ENCODE measurements around the gene GFPT2.

Gene GFPT2

DNA sequence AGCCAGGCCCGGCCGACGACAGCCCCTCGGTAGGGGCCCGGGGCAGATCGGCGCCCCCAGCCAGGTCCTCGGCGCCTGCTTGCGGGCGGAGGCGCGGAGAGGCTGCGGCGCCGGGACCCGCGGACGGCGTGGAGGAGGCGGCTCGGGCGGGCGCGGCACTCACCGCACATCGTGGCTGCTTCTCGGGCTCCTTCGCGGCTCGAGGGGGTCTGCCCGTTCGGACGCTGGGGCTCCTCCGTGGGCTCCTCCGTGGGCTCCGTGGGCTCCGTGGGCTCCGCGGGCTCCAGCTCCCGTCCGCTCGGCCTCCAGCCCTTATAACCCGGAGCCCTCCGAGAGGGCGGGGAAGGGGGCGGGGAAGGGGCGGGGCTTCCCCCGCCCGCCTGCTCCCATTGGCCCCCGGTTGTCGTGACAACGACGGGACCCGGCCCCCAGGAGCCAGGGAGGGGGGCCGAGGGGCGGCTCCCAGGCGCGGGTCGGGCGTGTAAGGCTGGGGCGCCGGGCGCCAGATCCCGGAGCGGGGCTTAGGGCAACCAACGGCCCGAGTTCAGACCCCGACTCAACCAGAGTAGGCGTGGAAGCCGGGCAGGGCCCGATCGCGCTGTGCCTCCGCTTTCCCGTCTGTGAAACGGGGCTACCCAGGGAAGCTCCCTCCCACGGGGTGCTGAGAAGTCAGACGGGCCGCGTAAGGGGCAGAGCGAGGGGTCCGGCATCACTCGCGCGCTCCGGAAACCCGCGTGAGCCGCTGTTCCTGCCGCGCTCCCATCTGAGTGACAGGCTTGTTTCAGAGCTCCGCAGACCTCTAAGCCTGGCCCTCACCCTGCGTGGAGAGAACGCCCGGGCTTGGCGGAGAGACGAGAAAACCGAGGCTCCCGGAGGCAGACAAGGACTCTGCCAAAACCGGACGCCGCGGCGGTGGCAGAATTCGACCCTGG lies at the start of gene GFPT2:
GFPT2 (minus strand) TSS at position 289 of the 932 bp plus-strand sequence; CDS start at position 170, 119 bp downstream.
- Histone ChIP-seq H3K9me3 (ENCODE audit: insufficient read depth, low read length) (0 out of 2 replicates have a peak, but pooled peaks cover 1% of the 10 kb centered on the region), H3K4me1 (ENCODE audit: insufficient read depth, insufficient read length) (peaks cover 12% of the 10 kb centered on the region), H3K9ac (ENCODE audit: insufficient read length, low read depth) (peak within 1 kb of the TSS; percentile 94), H3K27me3 (ENCODE audit: insufficient read depth, insufficient read length) (peaks cover 29% of the 10 kb centered on the region), H3K36me3 (ENCODE audit: insufficient read depth, insufficient read length, low read length) (peaks cover 29% of the 10 kb centered on the region), H3K4me3 (ENCODE audit: insufficient read length, low read depth) (peak within 1 kb of the TSS; percentile 89)
- DNase-seq (ENCODE audit: low read depth, low spot score), result peak; percentile 62
- no peak for TF ChIP-seq ZNF274 (IDR thresholded peaks at IDR 0.05; ENCODE audit: low read depth, low read length)
- no peak for TF ChIP-seq YY1 (IDR thresholded peaks at IDR 0.05; ENCODE audit: insufficient read depth, insufficient read length)
- TF ChIP-seq SUZ12 (IDR thresholded peaks at IDR 0.05; ENCODE audit: extremely low read depth, insufficient read depth, insufficient read length), result no peak

DNA sequence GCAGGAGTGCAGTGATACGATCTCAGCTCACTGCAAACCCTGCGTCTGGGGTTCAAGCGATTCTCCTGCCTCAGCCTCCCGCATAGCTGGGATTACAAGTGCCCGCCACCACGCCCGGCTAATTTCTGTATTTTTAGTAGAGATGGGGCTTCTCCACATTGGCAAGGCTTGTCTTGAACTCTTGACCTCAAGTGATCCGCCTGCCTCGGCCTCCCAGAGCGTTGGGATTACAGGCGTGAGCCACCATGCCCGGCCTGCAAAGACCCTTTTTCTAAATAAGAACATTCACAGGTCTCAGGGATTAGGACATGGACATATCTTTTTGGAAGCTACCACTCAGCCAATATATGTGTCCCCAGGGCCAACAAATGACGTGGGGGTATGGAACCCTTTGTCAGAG lies 49.6 kb upstream of the GFPT2 start:
- H3K27me3 ChIP-seq (ENCODE audit: insufficient read depth, insufficient read length), result no peaks in the 10 kb centered on the region
- no peaks in the 10 kb centered on the region; the same call in 1 of the 2 replicates for H3K9me3 ChIP-seq (ENCODE audit: insufficient read depth, low read length)
- no peaks in the 10 kb centered on the region for H3K36me3 ChIP-seq (ENCODE audit: insufficient read depth, insufficient read length, low read length)
- DNase-seq (ENCODE audit: low read depth, low spot score), result no peak
- no peak overlapping the region for H3K9ac ChIP-seq (ENCODE audit: insufficient read length, low read depth)
- TF ChIP-seq YY1 (IDR thresholded peaks at IDR 0.05; ENCODE audit: insufficient read depth, insufficient read length) (no peak), SUZ12 (IDR thresholded peaks at IDR 0.05; ENCODE audit: extremely low read depth, insufficient read depth, insufficient read length) (no peak)
- H3K4me1 ChIP-seq (ENCODE audit: insufficient read depth, insufficient read length), result peaks cover 5% of the 10 kb centered on the region
- no peak overlapping the region for H3K4me3 ChIP-seq (ENCODE audit: insufficient read length, low read depth)

DNA sequence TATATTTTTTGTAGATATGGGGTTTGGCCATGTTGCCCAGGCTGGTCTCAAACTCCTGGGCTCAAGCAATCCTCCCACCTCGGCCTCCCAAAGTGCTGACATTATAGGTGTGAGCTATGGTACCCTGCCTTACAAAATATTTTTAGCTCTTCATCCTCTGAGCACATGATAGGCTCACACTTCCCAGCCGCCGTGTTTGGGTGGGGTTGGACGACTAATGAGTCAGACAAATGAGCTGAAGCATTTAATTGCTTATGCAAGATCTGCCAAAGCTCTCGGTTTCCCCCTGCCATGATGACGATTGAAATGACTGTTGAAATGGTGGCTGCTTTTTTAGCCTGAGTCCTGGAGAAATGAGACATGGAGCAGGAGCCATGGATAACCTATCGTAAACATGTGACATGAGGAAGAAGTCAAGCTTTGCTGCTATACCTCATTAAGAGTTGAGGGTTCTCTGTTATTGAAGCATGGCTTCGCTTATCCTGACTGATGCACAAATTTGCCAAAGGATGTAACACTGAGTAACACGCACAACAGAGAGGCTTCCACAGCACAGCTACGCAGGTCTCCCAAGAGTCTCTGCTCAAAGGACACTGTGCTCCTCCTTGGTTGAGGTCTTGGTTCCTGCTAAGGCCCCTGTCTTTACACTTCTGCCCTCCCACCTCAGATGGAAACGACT lies 48.2 kb upstream of the GFPT2 start:
- H3K9ac ChIP-seq (ENCODE audit: insufficient read length, low read depth), result no peak overlapping the region
- TF ChIP-seq YY1 (IDR thresholded peaks at IDR 0.05; ENCODE audit: insufficient read depth, insufficient read length) (no peak), ZNF274 (IDR thresholded peaks at IDR 0.05; ENCODE audit: low read depth, low read length) (no peak), SUZ12 (IDR thresholded peaks at IDR 0.05; ENCODE audit: extremely low read depth, insufficient read depth, insufficient read length) (no peak)
- no peak overlapping the region for H3K4me3 ChIP-seq (ENCODE audit: insufficient read length, low read depth)

DNA sequence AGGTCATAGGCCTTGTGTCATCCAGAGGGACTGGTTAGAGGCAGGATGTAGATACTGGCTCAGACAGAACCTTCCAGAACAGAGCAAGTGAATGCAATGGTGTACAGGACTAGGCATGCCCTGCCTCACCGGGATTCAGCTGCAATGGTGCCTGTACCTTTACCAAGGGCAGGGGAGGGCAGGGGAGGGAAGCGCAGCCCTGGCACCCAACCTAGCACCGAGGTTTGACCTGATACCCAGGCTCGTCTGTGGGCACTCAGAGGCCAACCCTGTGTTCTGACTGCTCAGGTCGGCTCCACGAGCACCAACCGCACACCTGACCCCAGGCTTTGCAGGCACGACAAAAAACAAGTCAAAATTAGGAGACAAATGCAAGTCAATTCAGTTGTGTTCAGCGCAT lies 47.3 kb upstream of the GFPT2 start:
- Histone ChIP-seq H3K4me1 (ENCODE audit: insufficient read depth, insufficient read length) (peaks cover 5% of the 10 kb centered on the region), H3K9ac (ENCODE audit: insufficient read length, low read depth) (no peak overlapping the region), H3K4me3 (ENCODE audit: insufficient read length, low read depth) (no peak overlapping the region), H3K36me3 (ENCODE audit: insufficient read depth, insufficient read length, low read length) (no peaks in the 10 kb centered on the region), H3K27me3 (ENCODE audit: insufficient read depth, insufficient read length) (no peaks in the 10 kb centered on the region), H3K9me3 (ENCODE audit: insufficient read depth, low read length) (no peaks in the 10 kb centered on the region; the same call in 1 of the 2 replicates)
- TF ChIP-seq YY1 (IDR thresholded peaks at IDR 0.05; ENCODE audit: insufficient read depth, insufficient read length), result no peak
- no peak for TF ChIP-seq ZNF274 (IDR thresholded peaks at IDR 0.05; ENCODE audit: low read depth, low read length)
- TF ChIP-seq SUZ12 (IDR thresholded peaks at IDR 0.05; ENCODE audit: extremely low read depth, insufficient read depth, insufficient read length), result no peak
- DNase-seq (ENCODE audit: low read depth, low spot score), result no peak

More for the DNA sequence above, 48.2 kb upstream of the GFPT2 start:
- no peaks in the 10 kb centered on the region; the same call in 1 of the 2 replicates for H3K9me3 ChIP-seq (ENCODE audit: insufficient read depth, low read length)
- no peak for DNase-seq (ENCODE audit: low read depth, low spot score)
- H3K4me1 ChIP-seq (ENCODE audit: insufficient read depth, insufficient read length), result peaks cover 5% of the 10 kb centered on the region
- H3K27me3 ChIP-seq (ENCODE audit: insufficient read depth, insufficient read length), result no peaks in the 10 kb centered on the region
- no peaks in the 10 kb centered on the region for H3K36me3 ChIP-seq (ENCODE audit: insufficient read depth, insufficient read length, low read length)

DNA sequence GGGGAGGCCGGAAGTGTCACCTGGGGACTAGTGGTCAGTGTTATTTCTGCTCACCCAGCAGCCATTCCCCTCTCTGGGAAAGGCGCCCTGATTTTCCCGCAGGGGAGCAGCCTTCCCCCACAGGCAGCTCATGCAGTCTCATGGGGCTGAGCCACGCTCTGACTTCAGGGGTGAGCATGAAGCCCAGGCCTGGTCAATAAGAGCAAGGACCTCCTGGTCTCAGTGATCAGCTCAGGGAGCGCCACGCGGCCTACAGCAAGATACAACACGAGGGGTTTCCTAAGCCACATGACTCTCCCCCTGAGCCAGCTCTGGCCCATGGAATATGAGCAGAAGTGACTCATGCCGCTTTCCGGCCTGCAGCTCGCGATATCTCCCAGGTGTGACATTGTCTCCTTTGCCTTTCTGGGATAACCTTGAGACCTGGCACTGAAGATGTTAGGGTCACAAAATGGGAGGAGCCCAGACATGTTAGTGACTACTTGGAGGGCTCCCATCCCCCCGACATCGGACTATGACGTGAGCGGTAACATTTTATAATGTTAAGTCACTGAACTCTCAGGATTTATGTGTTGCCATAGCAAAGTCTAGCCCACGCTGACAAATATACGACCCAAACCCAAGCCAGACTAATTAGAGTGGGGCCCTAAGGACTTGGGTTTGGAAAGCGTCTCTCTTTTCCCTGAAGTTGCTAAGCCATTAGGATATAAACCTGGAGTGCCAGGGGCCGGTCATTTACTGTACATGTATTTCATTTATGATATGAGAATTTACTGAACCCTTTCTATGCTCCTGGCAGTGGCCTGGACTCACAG lies 46.5 kb upstream of the GFPT2 start:
- H3K9ac ChIP-seq (ENCODE audit: insufficient read length, low read depth), result peak overlapping the region; percentile 32
- H3K27me3 ChIP-seq (ENCODE audit: insufficient read depth, insufficient read length), result no peaks in the 10 kb centered on the region
- peaks cover 5% of the 10 kb centered on the region for H3K4me1 ChIP-seq (ENCODE audit: insufficient read depth, insufficient read length)
- no peak for DNase-seq (ENCODE audit: low read depth, low spot score)
- TF ChIP-seq YY1 (IDR thresholded peaks at IDR 0.05; ENCODE audit: insufficient read depth, insufficient read length) (no peak), SUZ12 (IDR thresholded peaks at IDR 0.05; ENCODE audit: extremely low read depth, insufficient read depth, insufficient read length) (no peak), ZNF274 (IDR thresholded peaks at IDR 0.05; ENCODE audit: low read depth, low read length) (no peak)
- no peaks in the 10 kb centered on the region; the same call in 1 of the 2 replicates for H3K9me3 ChIP-seq (ENCODE audit: insufficient read depth, low read length)
- H3K36me3 ChIP-seq (ENCODE audit: insufficient read depth, insufficient read length, low read length), result no peaks in the 10 kb centered on the region
- no peak overlapping the region for H3K4me3 ChIP-seq (ENCODE audit: insufficient read length, low read depth)

DNA sequence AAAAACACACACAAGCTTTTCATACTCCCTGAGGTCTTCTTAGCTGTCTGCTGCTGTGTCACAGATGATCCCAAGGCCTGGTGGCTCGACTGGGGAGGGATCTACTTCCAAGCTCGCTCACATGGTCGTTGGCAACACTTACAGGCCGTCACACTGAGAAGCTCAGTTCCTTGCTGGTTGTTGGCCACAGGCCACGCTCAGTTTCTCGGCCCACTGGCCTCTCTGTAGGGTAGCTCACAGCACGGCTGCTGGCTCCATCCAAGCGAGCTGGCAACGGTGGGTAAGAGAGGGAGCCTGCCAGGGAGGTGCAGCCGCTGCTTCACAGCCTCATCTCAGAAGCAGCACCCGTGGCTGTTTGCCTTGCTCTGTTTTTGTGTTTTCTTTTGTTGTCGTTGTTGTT lies 43.8 kb upstream of the GFPT2 start:
- H3K4me1 ChIP-seq (ENCODE audit: insufficient read depth, insufficient read length), result peaks cover 5% of the 10 kb centered on the region
- no peak for DNase-seq (ENCODE audit: low read depth, low spot score)
- no peak overlapping the region for H3K9ac ChIP-seq (ENCODE audit: insufficient read length, low read depth)
- no peaks in the 10 kb centered on the region for H3K27me3 ChIP-seq (ENCODE audit: insufficient read depth, insufficient read length)
- no peaks in the 10 kb centered on the region; the same call in 1 of the 2 replicates for H3K9me3 ChIP-seq (ENCODE audit: insufficient read depth, low read length)
- no peak overlapping the region for H3K4me3 ChIP-seq (ENCODE audit: insufficient read length, low read depth)
- TF ChIP-seq YY1 (IDR thresholded peaks at IDR 0.05; ENCODE audit: insufficient read depth, insufficient read length) (no peak), ZNF274 (IDR thresholded peaks at IDR 0.05; ENCODE audit: low read depth, low read length) (no peak), SUZ12 (IDR thresholded peaks at IDR 0.05; ENCODE audit: extremely low read depth, insufficient read depth, insufficient read length) (no peak)
- no peaks in the 10 kb centered on the region for H3K36me3 ChIP-seq (ENCODE audit: insufficient read depth, insufficient read length, low read length)

All from NT2/D1 (cell line).